Heart left ventricle (tissue), 13 donors: ENCODE measurements around the gene NLK.

Source experiments
- POLR2A ChIP-seq, 2 donors: fragments of 450-650 bp; IDR thresholded peaks; one replicate each; pipeline ENCODE4 v1.6.1; 2017; ENCODE audit warnings: antibody characterized with exemption in 2 of 2, mild to moderate bottlenecking in 2 of 2, moderate library complexity in 2 of 2
- TF ChIP-seq, protein P1 (sequence below), 12 donors: fragments of 200-600 bp; sonication (generic) in 4 of 12; IDR thresholded peaks; one replicate each; pipeline versions ENCODE4 v1.5.0 to v1.8.0; 2018 to 2022; ENCODE audit warnings: antibody characterized with exemption in 12 of 12, mild to moderate bottlenecking in 5 of 12
- donor health status: ischemic (EF 13 %, LVEDD 7.1; RV severe dilation, severe dysfunction).
- donor health status: DM: no; HTN: yes; CAD: no.
- donor health status: DM: no; HTN: no; CAD: no.
- donor health status: ischemic (EF 25% LVEDD 6.9; RV normal size, moderate dysfunction).
- donor health status: ischemic (EF 25% LVEDD 5.7; RV mildly dilated, moderate dysfunction).
- donor health status: ischemic (EF 35%, LVEDD 5.7; RV mildly dilated, moderate dysfunction).
- donor health status: nonischemic (EF 11% LVEDD 7.7; RV severe dilation, severe dysfunction).
- donor health status: DM: yes; HTN: yes; CAD: no.
- donor health status: PGD.
- donor health status: ischemic (EF 29% LVEDD 5.4; RV normal size, mild dysfunction).
- donor health status: nonischemic (EF 23%, LVEDD 6.1; RV moderate dilation, normal function).

DNA sequence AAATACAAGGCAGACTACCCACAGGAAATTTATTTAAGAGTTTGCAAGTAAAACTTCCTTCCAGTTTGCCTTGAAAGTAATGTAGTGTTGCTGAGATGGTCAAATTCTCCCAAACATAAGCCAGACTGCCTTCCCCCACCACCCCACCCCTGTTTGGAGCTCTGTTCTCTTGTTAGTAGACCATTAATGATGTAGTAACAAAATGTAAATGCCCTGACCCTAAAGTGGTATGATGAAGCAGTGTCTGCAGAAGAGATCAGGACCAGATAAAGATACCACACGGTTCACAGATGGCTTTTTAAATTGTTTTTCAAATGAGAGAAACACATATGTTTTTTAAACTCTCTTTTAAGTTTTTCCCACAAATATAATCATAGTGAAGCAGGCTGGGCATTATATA, 140.1 kb downstream of the NLK start:
- TF ChIP-seq, protein P1, sequence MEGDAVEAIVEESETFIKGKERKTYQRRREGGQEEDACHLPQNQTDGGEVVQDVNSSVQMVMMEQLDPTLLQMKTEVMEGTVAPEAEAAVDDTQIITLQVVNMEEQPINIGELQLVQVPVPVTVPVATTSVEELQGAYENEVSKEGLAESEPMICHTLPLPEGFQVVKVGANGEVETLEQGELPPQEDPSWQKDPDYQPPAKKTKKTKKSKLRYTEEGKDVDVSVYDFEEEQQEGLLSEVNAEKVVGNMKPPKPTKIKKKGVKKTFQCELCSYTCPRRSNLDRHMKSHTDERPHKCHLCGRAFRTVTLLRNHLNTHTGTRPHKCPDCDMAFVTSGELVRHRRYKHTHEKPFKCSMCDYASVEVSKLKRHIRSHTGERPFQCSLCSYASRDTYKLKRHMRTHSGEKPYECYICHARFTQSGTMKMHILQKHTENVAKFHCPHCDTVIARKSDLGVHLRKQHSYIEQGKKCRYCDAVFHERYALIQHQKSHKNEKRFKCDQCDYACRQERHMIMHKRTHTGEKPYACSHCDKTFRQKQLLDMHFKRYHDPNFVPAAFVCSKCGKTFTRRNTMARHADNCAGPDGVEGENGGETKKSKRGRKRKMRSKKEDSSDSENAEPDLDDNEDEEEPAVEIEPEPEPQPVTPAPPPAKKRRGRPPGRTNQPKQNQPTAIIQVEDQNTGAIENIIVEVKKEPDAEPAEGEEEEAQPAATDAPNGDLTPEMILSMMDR (IDR thresholded peaks at IDR 0.05), result no peak
- no peak for TF ChIP-seq POLR2A (IDR thresholded peaks at IDR 0.05)
